HG03565 (cell line): ENCODE data around the gene LASP1.
"Not testable (repeated sequence)": the region's sequence is repeated elsewhere in the genome, so short reads cannot be mapped to it uniquely, and the experiment has no call there.

ENCODE experiments used
- ATAC-seq: cut with Tn5 transposase; IDR thresholded peaks from one replicate; pipeline ENCODE4 v1.9.1; 2021; ENCODE audit warnings: mild to moderate bottlenecking, moderate library complexity; ENCODE audit not compliant: unreplicated experiment

Gene LASP1

GRCh38 chr17:38906460-38907228 is 36.8 kb downstream of the LASP1 start:
- ATAC-seq: no peak

GRCh38 chr17:38907930-38908675 is 38.2 kb downstream of the LASP1 start:
- no peak for ATAC-seq

- no peak for ATAC-seq
Measured at GRCh38 chr17:38908676-38909181, 38.9 kb downstream of the LASP1 start.

GRCh38 chr17:38910325-38910724 is 40.5 kb downstream of the LASP1 start:
- ATAC-seq: no peak

GRCh38 chr17:38911081-38911730 is 41.3 kb downstream of the LASP1 start:
- no peak for ATAC-seq

- not testable (repeated sequence) for ATAC-seq
Measured at GRCh38 chr17:38911731-38912081, 41.8 kb downstream of the LASP1 start.

- ATAC-seq: no peak
Measured at GRCh38 chr17:38912221-38912813, 42.5 kb downstream of the LASP1 start.

- no peak for ATAC-seq
Measured at GRCh38 chr17:38914741-38915638, 45.1 kb downstream of the LASP1 start.

GRCh38 chr17:38915639-38915995 is 45.8 kb downstream of the LASP1 start:
- ATAC-seq: no peak

- no peak for ATAC-seq
Measured at GRCh38 chr17:38916771-38917170, 46.9 kb downstream of the LASP1 start.

- ATAC-seq: no peak
Measured at GRCh38 chr17:38917259-38917658, 47.4 kb downstream of the LASP1 start.

- ATAC-seq: no peak
Measured at GRCh38 chr17:38918129-38918913, 48.5 kb downstream of the LASP1 start.

GRCh38 chr17:38918916-38919315 is 49.1 kb downstream of the LASP1 start:
- no peak for ATAC-seq

GRCh38 chr17:38919316-38920078 is 49.6 kb downstream of the LASP1 start:
- no peak for ATAC-seq

GRCh38 chr17:38920374-38921291 is 50.8 kb downstream of the LASP1 start:
- no peak for ATAC-seq

- no peak for ATAC-seq
Measured at GRCh38 chr17:38921756-38922411, 52.0 kb downstream of the LASP1 start.
